ENCODE results near the gene MON1B. TPM values are rescaled to one million over a fixed set of nuclear protein-coding genes. Genes with fewer than 3 reads are reported as not detected.
"Not testable (repeated sequence)": the region's sequence is repeated elsewhere in the genome, so short reads cannot be mapped to it uniquely, and the experiment has no call there.

Gene MON1B
- total RNA-seq, 1 experiment from 2014 or later: 12.3 TPM

DNA sequence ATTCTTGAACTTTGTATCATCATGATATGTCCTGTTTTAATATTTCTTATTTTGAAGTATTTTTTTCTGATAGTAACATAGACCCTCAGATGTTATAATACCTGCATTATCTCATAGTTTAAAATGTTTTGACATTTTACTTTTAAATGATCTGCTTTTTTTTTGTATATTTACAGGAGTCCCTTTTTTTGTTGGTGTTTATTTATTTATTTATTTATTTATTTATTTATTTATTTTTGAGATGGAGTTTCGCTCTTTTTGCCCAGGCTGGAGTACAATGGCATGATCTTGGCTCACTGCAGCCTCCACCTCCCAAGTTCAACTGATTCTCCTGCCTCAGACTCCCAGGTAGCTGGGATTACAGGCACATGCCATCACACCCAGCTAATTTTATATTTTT, 4.7 kb upstream of the MON1B start:
- H3K4me1 ChIP-seq; H3K9me3 ChIP-seq (replicated peaks); H3K4me3 ChIP-seq; H3K27me3 ChIP-seq; H3K27ac ChIP-seq; DNase-seq; H3K36me3 ChIP-seq: not testable (repeated sequence)

- peak overlapping the region; percentile 72 for H3K4me3 ChIP-seq
- peak overlapping the region; percentile 90 for H3K27ac ChIP-seq
- H3K36me3 ChIP-seq: no peaks in the 10 kb centered on the region
- H3K9me3 ChIP-seq (replicated peaks): no peaks in the 10 kb centered on the region
- no peaks in the 10 kb centered on the region for H3K27me3 ChIP-seq
- no peak for DNase-seq
- no peaks in the 10 kb centered on the region; the same call in 1 of the 2 replicates for H3K4me1 ChIP-seq
Observed at GRCh38 chr16:77190190-77190477, 856 bp upstream of the MON1B start.

GRCh38 chr16:77191259-77191969, 424 bp downstream of the MON1B start:
- no peak for DNase-seq
- Histone ChIP-seq H3K36me3 (no peaks in the 10 kb centered on the region), H3K4me3 (peak overlapping the region; percentile 72), H3K9me3 (replicated peaks) (no peaks in the 10 kb centered on the region), H3K4me1 (no peaks in the 10 kb centered on the region; the same call in 1 of the 2 replicates), H3K27me3 (no peaks in the 10 kb centered on the region), H3K27ac (peak overlapping the region; percentile 90)

- Histone ChIP-seq H3K27ac (no peak overlapping the region), H3K4me3 (no peak overlapping the region), H3K36me3 (no peaks in the 10 kb centered on the region), H3K4me1 (no peaks in the 10 kb centered on the region; the same call in 1 of the 2 replicates), H3K27me3 (no peaks in the 10 kb centered on the region), H3K9me3 (replicated peaks) (no peaks in the 10 kb centered on the region)
- no peak for DNase-seq
Observed at GRCh38 chr16:77193377-77193776, 2.4 kb downstream of the MON1B start.

- Histone ChIP-seq H3K27me3 (no peaks in the 10 kb centered on the region), H3K36me3 (no peaks in the 10 kb centered on the region), H3K4me1 (no peaks in the 10 kb centered on the region; the same call in 1 of the 2 replicates), H3K9me3 (replicated peaks) (no peaks in the 10 kb centered on the region), H3K27ac (no peak overlapping the region), H3K4me3 (no peak overlapping the region)
- no peak for DNase-seq
Observed at GRCh38 chr16:77194295-77195231, 3.6 kb downstream of the MON1B start.

DNA sequence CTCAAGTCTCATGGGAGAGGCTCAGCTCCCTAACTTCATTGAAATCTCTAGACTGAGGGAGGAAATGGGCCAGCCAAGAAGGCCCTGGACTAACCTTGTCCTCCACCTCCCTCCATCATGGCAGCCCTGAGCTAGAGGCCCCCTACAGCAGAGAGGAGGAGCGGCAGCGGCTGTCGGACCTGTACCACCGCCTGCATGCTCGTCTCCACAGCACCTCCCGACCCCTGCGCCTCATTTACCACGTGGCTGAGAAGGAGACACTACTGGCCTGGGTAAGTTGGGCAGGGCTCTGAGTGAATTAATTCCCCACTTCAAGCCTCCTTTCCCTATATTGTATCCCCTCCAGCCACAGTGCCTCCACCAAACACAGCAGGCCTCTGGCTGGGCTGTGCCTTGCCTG, 4.4 kb downstream of the MON1B start:
- Histone ChIP-seq H3K36me3 (no peaks in the 10 kb centered on the region), H3K27me3 (no peaks in the 10 kb centered on the region), H3K4me3 (no peak overlapping the region), H3K9me3 (replicated peaks) (no peaks in the 10 kb centered on the region), H3K4me1 (no peaks in the 10 kb centered on the region; the same call in 1 of the 2 replicates), H3K27ac (no peak overlapping the region)
- no peak for DNase-seq

GRCh38 chr16:77197747-77198146, 6.8 kb downstream of the MON1B start:
- Histone ChIP-seq H3K36me3 (no peaks in the 10 kb centered on the region), H3K9me3 (replicated peaks) (no peaks in the 10 kb centered on the region), H3K27me3 (no peaks in the 10 kb centered on the region), H3K27ac (no peak overlapping the region), H3K4me1 (no peaks in the 10 kb centered on the region), H3K4me3 (no peak overlapping the region)
- no peak for DNase-seq

DNA sequence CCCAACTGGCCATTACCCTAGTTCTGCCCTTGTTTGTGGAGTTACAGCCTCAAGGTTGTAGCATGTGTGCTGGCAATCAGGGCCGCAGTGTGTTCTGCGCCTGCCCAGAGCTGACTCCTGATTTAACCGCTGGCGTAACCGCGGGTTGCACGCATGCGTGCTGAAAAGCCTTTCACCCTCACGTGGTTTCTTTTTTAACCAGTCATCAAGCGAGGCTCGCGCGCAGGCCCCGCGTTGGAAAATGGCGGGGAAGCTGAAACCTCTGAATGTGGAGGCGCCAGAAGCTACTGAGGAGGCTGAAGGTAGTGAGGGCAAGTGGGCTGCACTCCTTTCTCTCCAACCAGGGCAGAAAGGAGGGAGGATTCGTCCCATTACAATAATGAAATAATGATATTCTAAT, 8.2 kb downstream of the MON1B start, which contains the start of gene SYCE1L:
Gene SYCE1L, plus strand, starts transcription at position 198 of the 400 bp plus-strand sequence. Its CDS starts 44 bp downstream, at position 242.
- no peak for DNase-seq
- H3K9me3 ChIP-seq (replicated peaks): no peaks in the 10 kb centered on the region
- no peak within 1 kb of the TSS for H3K27ac ChIP-seq

GRCh38 chr16:77206533-77206932, 15.5 kb downstream of the MON1B start:
- Histone ChIP-seq H3K36me3 (no peaks in the 10 kb centered on the region), H3K4me3 (no peak overlapping the region), H3K27me3 (no peaks in the 10 kb centered on the region), H3K4me1 (no peaks in the 10 kb centered on the region), H3K27ac (no peak overlapping the region), H3K9me3 (replicated peaks) (no peaks in the 10 kb centered on the region)
- DNase-seq: no peak

More for the DNA sequence above, 8.2 kb downstream of the MON1B start, which contains the start of gene SYCE1L:
- Histone ChIP-seq H3K27me3 (no peaks in the 10 kb centered on the region), H3K36me3 (no peaks in the 10 kb centered on the region), H3K4me3 (no peak within 1 kb of the TSS), H3K4me1 (no peaks in the 10 kb centered on the region)

- H3K27ac ChIP-seq: no peak overlapping the region
- H3K4me1 ChIP-seq: no peaks in the 10 kb centered on the region
- no peaks in the 10 kb centered on the region for H3K9me3 ChIP-seq (replicated peaks)
- H3K4me3 ChIP-seq: no peak overlapping the region
- DNase-seq: no peak
- H3K27me3 ChIP-seq: no peaks in the 10 kb centered on the region
- no peaks in the 10 kb centered on the region for H3K36me3 ChIP-seq
Observed at GRCh38 chr16:77207030-77207429, 16.0 kb downstream of the MON1B start.

- no peak for DNase-seq
- no peak overlapping the region for H3K27ac ChIP-seq
- no peaks in the 10 kb centered on the region for H3K4me1 ChIP-seq
- H3K27me3 ChIP-seq: no peaks in the 10 kb centered on the region
- no peak overlapping the region for H3K4me3 ChIP-seq
- H3K9me3 ChIP-seq (replicated peaks): no peaks in the 10 kb centered on the region
- H3K36me3 ChIP-seq: no peaks in the 10 kb centered on the region
Observed at GRCh38 chr16:77208382-77208781, 17.4 kb downstream of the MON1B start.

DNA sequence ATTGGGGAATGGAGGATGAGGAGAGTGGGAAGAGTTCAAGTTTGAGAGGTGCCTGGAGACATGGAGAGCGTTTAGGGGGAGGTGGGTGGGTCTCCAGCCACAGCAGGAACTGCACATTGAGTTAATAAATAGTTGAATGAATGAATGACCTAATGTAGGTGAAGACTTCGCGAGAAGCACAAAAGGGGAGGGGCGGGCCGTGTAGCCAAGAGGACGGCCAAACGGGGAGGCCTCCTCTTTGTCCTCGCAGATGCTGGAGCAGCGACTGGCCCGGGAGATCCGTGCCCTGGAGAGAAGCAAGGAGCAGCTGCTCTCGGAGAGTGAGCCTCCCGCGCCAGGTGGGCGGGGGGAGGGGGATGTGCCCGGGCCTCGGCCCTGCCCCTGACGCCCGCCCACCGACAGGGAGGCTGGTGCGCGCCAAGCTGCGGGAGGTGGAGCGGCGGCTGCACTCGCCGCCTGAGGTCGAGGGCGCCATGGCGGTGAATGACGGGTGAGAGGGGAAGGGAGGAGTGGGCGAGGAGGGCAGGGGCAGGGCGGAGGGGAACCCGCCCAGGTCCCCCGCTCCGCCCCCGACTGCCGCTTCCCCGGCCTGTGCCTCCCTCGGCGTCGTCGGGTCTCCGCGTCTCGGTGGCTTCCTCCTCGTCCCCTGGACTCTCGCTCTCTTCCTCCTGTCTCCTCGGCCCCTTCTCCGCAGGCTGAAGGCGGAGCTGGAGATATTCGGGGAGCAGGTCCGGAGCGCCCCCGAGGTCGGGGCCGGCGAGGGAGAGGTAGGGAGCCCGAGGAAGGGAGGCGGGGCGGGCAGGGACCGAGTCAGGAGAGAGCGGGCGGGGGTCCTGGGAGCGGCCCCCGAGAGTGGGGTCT, 21.1 kb downstream of the MON1B start:
- no peaks in the 10 kb centered on the region for H3K36me3 ChIP-seq
- no peaks in the 10 kb centered on the region for H3K27me3 ChIP-seq
- DNase-seq: peak; percentile 54 to 62
- H3K4me1 ChIP-seq: no peaks in the 10 kb centered on the region
- H3K27ac ChIP-seq: peak overlapping the region; percentile 69
- H3K4me3 ChIP-seq: peak overlapping the region; percentile 59
- no peaks in the 10 kb centered on the region for H3K9me3 ChIP-seq (replicated peaks)

DNA sequence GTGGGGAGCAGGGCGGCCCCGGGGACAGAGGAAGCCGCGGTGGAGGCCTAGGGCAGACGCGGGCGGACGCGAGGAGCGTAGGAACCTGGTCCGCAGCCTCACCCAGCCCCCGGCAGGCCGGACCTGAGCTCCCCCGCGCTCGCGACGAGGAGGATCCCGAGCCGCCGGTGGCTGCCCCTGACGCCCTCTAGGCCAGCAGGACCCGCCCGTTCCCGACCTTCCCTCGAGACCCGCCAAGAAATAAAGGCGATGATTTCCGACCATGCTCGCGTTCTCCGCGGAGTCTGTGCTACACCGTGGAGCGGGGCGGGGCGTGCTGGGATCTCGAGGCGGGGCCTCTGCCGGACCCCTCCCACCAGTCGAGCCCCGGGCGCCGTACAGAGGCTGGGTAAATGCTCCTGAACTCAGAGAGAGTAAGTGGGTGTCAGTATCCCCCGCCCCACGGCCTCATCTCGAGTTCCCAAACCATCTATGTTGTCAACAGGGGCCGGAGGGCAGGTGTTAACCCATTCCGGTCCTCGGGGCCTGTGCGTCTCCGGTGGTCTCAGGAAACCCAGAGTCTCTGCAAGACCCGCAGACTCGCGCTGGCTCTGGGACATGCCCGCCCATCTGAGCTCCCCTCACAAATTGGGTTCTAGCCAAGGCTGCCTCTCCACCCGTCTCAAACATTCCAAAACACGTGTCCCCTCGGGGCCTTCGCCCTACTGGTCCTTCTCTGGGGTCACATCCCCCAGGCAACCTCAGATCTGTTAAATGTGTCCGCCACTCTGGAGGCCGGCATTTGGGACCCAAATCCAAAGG, 22.0 kb downstream of the MON1B start:
- DNase-seq: peak in 1 of 2 experiments; percentile 34
- Histone ChIP-seq H3K27ac (peak overlapping the region; percentile 69), H3K4me3 (peak overlapping the region; percentile 59), H3K9me3 (replicated peaks) (no peaks in the 10 kb centered on the region), H3K27me3 (no peaks in the 10 kb centered on the region), H3K36me3 (no peaks in the 10 kb centered on the region), H3K4me1 (no peaks in the 10 kb centered on the region)

GRCh38 chr16:77213542-77214106, 22.6 kb downstream of the MON1B start:
- Histone ChIP-seq H3K36me3 (no peaks in the 10 kb centered on the region), H3K4me1 (no peaks in the 10 kb centered on the region), H3K27me3 (no peaks in the 10 kb centered on the region), H3K4me3 (no peak overlapping the region), H3K9me3 (replicated peaks) (no peaks in the 10 kb centered on the region), H3K27ac (no peak overlapping the region)
- DNase-seq: no peak
